Activated CD4-positive, alpha-beta T cell treated with anti-CD3 and anti-CD28 coated beads, Interleukin-2, amount 50 U/mL, for 16 hours (primary cell): Measurements from ENCODE around the gene BCL2L2.
A peak's percentile ranks its signal among the peaks of the same experiment; 100 is the strongest.
"Not testable (repeated sequence)": the region's sequence is repeated elsewhere in the genome, so short reads cannot be mapped to it uniquely, and the experiment has no call there.

ENCODE experiments used
- DNase-seq: peaks from one replicate; pipeline ENCODE4 v3.0.0-alpha.2; 2020

The BCL2L2 gene

GRCh38 chr14:23306412-23307145, at the start of gene BCL2L2:
Gene BCL2L2, plus strand, starts transcription at chr14:23306833. Its CDS starts 935 bp downstream, at chr14:23307768.
- peak; percentile 26 for DNase-seq

- no peak for DNase-seq
Observed at GRCh38 chr14:23258256-23258655, 48.4 kb upstream of the BCL2L2 start.

GRCh38 chr14:23259426-23259825, 47.2 kb upstream of the BCL2L2 start:
- DNase-seq, result no peak

GRCh38 chr14:23260849-23261248, 45.8 kb upstream of the BCL2L2 start:
- DNase-seq, result not testable (repeated sequence)

- no peak for DNase-seq
Observed at GRCh38 chr14:23269193-23269592, 37.4 kb upstream of the BCL2L2 start.

- DNase-seq, result no peak
Observed at GRCh38 chr14:23275412-23275811, 31.2 kb upstream of the BCL2L2 start.

GRCh38 chr14:23277189-23277588, 29.4 kb upstream of the BCL2L2 start:
- DNase-seq, result no peak

GRCh38 chr14:23277928-23278327, 28.7 kb upstream of the BCL2L2 start:
- DNase-seq, result not testable (repeated sequence)

GRCh38 chr14:23281247-23281646, 25.4 kb upstream of the BCL2L2 start:
- DNase-seq, result no peak

GRCh38 chr14:23284654-23285529, 21.7 kb upstream of the BCL2L2 start:
- DNase-seq, result peak; percentile 34

- no peak for DNase-seq
Observed at GRCh38 chr14:23285530-23286019, 21.1 kb upstream of the BCL2L2 start.

- peak; percentile 99 for DNase-seq
Observed at GRCh38 chr14:23286020-23286901, 20.4 kb upstream of the BCL2L2 start, which contains the start of gene HOMEZ. Gene HOMEZ, minus strand, starts transcription at chr14:23286132. Its CDS starts 180 bp downstream, at chr14:23285952.

- no peak for DNase-seq
Observed at GRCh38 chr14:23286902-23287479, 19.6 kb upstream of the BCL2L2 start.

- peak; percentile 48 for DNase-seq
Observed at GRCh38 chr14:23294734-23295561, 11.7 kb upstream of the BCL2L2 start.

GRCh38 chr14:23296012-23296777, 10.4 kb upstream of the BCL2L2 start:
- no peak for DNase-seq

GRCh38 chr14:23297096-23297495, 9.5 kb upstream of the BCL2L2 start:
- no peak for DNase-seq

- no peak for DNase-seq
Observed at GRCh38 chr14:23297611-23298277, 8.9 kb upstream of the BCL2L2 start.

- DNase-seq, result peak; percentile 21
Observed at GRCh38 chr14:23299211-23299957, 7.2 kb upstream of the BCL2L2 start.
